ENCODE data around the gene GLP2R.

GLP2R gene

GRCh38 chr17:9859781-9860180 lies 34.1 kb downstream of the GLP2R start:
- no peak for DNase-seq

DNA sequence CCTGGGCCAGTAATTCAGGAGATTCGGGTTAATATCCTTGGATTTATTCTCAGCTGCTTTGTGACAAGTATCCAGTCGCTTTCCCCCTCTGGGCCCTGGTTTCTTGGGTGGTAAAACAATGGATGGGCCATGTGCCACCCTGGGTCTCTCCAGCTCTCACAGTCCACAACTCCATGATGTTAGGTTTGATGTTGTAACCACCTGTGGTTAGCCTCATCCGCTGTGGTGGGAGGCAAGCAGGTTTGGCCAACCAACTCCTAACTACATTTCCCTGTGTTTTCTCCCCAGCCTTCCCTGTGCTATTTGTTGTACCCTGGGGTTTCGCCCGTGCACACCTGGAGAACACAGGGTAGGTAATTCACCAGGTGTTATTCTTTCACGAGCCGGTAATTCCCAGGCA lies 35.1 kb downstream of the GLP2R start:
- no peak for DNase-seq

DNA sequence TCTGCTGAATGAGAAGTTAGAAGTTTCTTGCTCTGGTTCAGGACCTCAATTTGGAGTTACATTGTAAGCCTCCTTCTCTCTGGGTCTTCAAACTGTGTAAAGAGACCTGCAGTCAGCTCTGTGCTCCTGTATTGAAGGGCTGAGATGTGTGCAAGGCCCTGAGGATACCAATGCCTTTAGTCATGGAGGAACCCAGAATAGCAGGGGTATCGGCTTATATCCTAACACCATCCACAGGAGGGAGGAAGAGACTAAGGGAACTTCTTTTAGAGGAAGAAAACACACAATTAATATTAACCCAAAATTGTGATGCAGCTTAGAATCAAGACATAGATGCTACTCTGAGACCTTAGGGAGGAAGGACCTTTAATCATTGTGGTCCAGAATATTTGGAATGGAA lies 36.5 kb downstream of the GLP2R start:
- no peak for DNase-seq

DNA sequence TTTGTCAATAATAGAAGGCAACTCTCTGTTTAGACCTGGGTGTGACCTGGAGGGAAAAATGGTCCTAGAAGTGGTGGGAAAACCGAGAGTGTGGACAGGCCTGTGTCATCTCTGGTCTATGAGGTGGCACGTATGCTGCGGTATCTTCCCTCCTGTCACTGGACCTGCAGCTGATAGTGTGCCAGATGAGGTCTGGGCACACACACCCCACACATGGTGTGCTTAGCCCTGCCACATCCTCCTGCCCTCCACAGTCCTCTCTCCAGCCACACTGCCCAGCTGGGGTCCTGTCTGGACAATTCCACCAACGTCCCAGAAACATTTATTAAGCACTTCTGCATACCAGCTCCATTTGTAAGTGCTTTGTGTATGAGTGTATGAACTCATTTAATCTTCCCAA lies 37.2 kb downstream of the GLP2R start:
- no peak for DNase-seq

- DNase-seq: no peak
Observed at GRCh38 chr17:9865586-9865985, 39.9 kb downstream of the GLP2R start.

GRCh38 chr17:9868552-9868951 lies 42.8 kb downstream of the GLP2R start:
- no peak for DNase-seq

- DNase-seq: no peak
Observed at GRCh38 chr17:9872852-9873251, 47.1 kb downstream of the GLP2R start.

- no peak for DNase-seq
Observed at GRCh38 chr17:9874722-9875121, 49.0 kb downstream of the GLP2R start.

DNA sequence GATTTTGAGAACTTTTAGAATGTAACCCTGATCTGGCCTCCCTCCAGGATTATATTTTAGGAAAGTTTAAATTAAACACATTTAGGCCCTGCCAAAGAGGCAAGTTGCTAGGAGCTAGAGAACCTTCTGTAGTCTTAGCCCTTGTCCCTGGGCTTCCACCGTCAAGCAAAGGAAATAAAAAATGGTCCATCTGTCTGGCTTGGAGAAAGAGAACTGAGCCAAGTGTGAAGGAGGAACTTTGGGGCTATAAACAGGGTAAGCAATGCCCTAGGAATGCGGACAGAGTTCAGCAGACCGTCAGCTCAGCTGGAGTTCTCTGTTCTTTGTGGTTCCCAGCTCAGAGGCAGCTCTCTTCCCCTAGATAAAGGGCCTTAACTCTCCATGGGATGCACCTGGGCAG lies 49.7 kb downstream of the GLP2R start:
- DNase-seq: no peak

DNA sequence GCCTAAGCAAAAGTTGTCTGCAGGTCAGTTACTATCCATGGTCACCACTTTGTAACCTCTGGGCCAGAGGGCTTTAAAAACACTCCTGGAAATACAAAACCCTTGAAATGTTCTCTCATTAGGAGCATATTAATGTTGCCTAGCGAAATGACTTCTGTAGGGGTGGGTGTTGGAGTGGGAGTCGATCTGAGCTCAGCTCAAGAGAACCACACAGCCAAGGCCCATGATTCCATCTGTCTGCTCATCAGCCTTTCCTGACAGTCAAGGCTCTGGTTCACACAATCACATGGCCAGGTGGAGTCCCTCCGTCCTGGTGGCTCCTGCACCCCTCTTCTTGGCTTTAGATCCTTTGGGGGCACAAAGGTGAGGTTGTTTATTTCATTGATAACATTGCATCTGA lies 52.6 kb downstream of the GLP2R start:
- no peak for DNase-seq

DNA sequence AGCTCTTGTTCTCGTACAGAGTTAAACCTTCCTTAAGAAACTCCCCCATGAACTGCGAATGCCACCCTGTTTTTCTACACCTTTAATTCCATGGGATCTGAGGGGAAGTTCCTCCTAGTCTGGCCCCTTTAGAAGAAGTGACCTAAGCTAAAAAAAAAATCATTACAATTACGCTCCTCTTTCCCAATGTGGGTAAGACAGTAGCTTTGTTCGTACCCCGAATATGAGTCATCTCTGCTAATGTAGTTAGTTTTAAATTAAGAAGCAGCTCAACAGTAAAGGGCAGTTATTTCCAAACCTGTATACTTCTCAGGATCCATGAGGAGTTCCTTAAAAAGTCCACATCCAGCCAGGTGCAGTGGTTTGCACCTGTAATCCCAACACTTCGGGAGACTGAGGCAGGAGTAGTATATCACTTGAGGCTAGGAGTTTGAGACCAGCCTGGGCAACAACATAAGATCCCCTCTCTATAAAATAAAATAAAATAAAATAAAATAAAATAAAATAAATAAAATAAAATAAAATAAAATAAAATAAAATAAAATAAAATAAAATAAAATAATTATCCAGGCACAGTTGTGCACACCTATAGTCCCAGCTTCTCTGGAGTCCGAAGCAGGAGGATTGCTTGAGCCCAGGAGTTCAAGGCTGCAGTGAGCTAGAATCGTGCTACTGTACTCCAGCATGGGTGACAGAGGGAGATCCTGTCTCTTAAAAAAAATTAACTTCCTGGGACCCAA lies 53.2 kb downstream of the GLP2R start:
- DNase-seq: no peak

DNA sequence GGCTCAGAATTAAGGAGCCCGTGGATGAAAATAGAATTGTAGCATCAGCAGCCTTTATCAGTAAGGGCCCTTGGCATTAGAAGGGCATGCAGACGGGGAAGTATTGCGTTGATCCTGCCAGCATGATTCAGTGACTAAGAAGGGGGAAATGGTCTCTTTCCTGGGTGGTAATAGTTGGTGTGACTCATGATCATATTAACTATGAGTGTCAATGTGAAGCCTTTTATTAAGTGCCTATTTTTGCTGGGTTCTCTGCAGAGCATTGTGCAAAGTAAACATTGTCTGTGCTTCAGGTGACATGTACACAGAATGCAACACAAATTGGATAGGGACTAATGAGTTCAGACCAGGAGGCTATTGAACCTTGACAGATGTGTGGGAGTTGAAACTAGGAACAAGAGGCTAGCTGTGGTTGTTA lies 54.9 kb downstream of the GLP2R start:
- no peak for DNase-seq

- DNase-seq: no peak
Observed at GRCh38 chr17:9883451-9883850, 57.7 kb downstream of the GLP2R start.

DNA sequence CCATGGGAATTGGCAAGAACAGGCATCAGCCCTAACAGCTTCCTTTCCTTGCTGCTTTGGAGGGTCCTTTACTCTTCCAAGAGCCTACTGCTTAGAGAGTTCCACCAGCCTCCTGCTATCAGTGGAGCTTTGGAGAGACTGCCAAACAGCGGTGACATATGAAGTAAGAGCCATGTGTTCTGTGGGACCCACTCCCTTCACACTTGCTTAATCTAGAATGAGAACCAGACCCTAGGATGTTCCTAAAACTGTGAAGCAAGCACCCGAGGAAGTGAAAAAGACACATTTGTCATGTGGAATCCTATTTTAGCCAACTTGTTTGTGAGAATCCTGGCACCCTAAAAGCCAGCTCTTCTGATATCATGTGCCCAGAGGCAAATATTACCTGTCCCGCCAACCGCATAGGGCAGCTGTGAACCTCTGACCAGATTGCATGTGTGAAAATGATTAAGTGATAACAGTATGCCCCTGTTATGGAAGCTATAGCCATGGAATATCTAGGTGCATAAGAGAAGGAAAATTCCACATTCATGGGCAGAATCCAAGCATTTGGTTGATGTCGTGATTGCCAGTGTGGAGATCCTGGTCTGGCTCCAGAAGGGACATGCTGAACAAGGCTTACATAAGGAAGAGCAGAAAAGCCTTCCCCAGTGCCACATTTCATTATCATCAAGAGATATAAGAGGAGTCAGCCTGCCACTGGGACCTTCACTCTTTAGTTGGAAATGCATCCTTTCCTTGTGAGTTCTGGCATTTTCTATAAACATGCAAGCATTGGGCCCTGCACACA lies 60.6 kb downstream of the GLP2R start:
- no peak for DNase-seq

DNA sequence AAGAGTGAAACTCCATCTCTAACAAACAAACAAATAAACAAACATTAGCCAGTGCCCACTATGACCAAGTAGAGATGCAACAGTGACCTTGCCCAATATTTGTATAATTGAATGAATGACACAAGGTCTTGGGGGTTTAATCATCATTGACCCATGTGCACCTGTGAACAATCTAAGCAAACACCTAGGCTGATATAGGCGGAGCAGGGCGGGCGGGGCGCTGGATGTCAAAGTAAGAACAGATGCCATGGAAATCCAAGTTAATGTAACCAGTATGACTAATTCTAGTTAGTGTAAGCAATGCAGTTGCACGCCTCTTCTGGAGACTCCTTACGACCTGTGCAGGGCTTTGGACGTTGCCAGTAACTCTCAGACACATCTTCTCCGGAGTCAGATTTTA lies 61.8 kb downstream of the GLP2R start:
- no peak for DNase-seq

DNA sequence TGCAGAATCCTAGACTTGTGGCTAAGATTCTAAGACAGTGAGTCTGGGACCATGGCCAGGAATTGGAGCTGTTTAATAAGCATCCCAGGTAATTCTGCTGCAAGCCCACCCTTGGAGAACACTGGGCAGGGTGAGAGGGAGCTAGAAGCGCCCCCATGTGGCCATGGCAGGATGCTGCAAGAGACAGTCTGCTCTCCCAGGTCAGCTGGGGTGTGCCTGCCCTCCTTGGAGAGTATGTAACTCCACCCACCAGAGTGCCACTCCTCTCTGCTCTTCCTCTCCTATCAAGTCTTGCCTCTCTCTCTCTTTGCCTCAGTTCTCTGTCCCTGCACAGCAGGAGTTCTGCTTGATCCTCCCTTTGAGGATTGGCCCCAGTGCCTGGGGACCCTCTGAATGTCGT lies 64.4 kb downstream of the GLP2R start:
- DNase-seq: no peak

- no peak for DNase-seq
Observed at GRCh38 chr17:9893411-9894012, 67.8 kb downstream of the GLP2R start.

GRCh38 chr17:9894231-9894630 lies 68.5 kb downstream of the GLP2R start:
- DNase-seq: no peak

DNA sequence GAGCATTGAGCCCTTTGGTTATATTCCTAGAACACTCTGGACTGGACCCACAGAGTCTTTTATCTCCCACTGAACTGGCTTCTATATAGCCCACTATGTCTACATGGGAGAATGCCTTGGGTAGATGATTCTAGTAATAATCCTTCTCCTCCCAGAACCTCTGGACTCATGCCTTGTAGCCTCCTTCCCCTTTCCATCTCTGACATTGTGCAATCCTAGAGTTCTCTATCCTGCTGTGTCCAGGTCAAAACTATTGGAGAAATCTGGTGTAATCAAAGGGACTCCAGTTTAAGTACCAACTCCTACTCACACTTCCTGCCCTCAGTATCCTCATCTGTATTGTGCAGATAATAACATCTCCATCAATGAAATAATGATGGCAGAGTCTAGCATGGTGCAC lies 70.2 kb downstream of the GLP2R start:
- DNase-seq: no peak

DNA sequence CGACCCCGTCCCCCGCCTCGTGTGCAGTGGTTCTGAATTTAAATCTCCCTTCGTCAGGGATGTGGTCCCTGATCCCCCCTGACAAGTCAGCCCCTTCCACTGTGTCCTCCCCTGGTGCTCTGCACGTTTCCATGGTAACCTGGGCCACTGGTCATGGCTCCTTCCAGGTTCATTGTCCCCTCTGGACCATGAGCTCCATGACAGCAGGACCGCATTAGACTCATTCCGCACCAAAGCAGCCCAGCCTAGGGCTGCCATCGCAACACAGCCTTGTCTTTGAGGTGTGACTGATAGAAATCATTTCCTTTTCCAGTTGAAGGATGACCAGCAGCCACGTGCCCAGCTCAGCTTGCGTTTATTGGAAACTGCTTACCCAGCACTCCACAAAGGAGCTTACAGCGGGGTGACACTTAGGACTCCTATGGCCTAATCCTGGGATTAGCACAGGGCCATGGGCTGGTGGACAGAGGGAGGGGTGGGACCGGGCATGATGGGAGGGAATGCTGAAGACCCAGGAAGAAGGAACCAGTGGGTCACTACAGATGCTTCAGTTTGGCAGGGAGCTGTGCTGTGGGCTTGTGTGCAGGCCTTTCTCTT lies 71.7 kb downstream of the GLP2R start:
- DNase-seq: no peak

DNA sequence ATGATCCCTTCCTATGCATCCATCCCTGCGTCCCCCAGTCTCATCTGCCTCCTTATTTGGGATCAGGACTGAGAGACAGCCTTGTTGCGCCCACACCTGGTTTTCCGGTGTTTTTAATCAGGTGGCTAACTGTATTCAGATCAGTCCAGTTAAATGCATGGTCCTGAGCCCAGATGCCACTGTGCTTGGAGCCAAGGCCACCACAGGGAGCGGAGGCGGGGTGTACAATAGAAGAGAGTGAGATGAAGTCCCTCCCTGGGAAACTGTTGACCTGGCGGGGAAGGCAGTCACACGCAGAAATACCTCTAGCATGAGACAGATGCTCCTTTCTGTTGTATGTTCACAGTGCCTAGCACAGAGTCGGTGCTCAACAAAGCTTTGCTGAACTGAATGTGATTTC lies 73.1 kb downstream of the GLP2R start:
- DNase-seq: no peak

- DNase-seq: no peak
Observed at GRCh38 chr17:9899280-9900043, 73.7 kb downstream of the GLP2R start.

- no peak for DNase-seq
Observed at GRCh38 chr17:9900044-9900594, 74.4 kb downstream of the GLP2R start.

Measured in NCI-H510A treated with DMSO at 0.1 percent for 48 hours (cell line).